Memory B cell (primary cell): ENCODE measurements around the gene CHRM1.

Source experiments
- ATAC-seq: fragments of 150-1000 bp; cut with Tn5 transposase; 2 replicates; pipeline ENCODE4 v1.10.0; 2021; ENCODE audit warnings: low read depth, mild to moderate bottlenecking, moderate library complexity
- DNase-seq, 2 donors: peaks; one replicate each; pipeline ENCODE4 v3.0.0; 2022; ENCODE audit warnings: low spot score in 2 of 2
- H3K27ac Mint-ChIP-seq: one replicate; pipeline ENCODE4 v1.8.0; 2022; ENCODE audit warnings: mild to moderate bottlenecking, moderate library complexity, mixed read lengths
- H3K27me3 Mint-ChIP-seq: one replicate; pipeline ENCODE4 v1.8.0; 2022; ENCODE audit warnings: mixed read lengths
- H3K36me3 Mint-ChIP-seq: one replicate; pipeline ENCODE4 v1.8.0; 2022; ENCODE audit warnings: mild to moderate bottlenecking, mixed read lengths
- H3K4me1 Mint-ChIP-seq: one replicate; pipeline ENCODE4 v1.8.0; 2022; ENCODE audit warnings: mixed read lengths
- H3K4me3 Mint-ChIP-seq: one replicate; pipeline ENCODE4 v1.8.0; 2022; ENCODE audit warnings: mild to moderate bottlenecking, moderate library complexity, mixed read lengths
- H3K9me3 Mint-ChIP-seq: one replicate; pipeline ENCODE4 v1.8.0; 2022; ENCODE audit warnings: mixed read lengths

The CHRM1 gene

GRCh38 chr11:62902932-62903331, 18.2 kb downstream of the CHRM1 start:
- ATAC-seq = no peak
- no peaks in the 10 kb centered on the region for H3K36me3 Mint-ChIP-seq
- H3K9me3 Mint-ChIP-seq = no peaks in the 10 kb centered on the region

GRCh38 chr11:62898027-62898426, 23.1 kb downstream of the CHRM1 start:
- Mint-ChIP-seq H3K27ac (no peak overlapping the region), H3K36me3 (no peaks in the 10 kb centered on the region), H3K27me3 (peaks cover 23% of the 10 kb centered on the region), H3K4me1 (no peaks in the 10 kb centered on the region), H3K9me3 (no peaks in the 10 kb centered on the region), H3K4me3 (no peak overlapping the region)
- ATAC-seq (no peak), DNase-seq (no peak)

More at GRCh38 chr11:62902932-62903331, 18.2 kb downstream of the CHRM1 start:
- peaks cover 4% of the 10 kb centered on the region for H3K4me1 Mint-ChIP-seq
- H3K27ac Mint-ChIP-seq = no peak overlapping the region
- DNase-seq = no peak
- no peak overlapping the region for H3K4me3 Mint-ChIP-seq
- peaks cover 14% of the 10 kb centered on the region for H3K27me3 Mint-ChIP-seq

DNA sequence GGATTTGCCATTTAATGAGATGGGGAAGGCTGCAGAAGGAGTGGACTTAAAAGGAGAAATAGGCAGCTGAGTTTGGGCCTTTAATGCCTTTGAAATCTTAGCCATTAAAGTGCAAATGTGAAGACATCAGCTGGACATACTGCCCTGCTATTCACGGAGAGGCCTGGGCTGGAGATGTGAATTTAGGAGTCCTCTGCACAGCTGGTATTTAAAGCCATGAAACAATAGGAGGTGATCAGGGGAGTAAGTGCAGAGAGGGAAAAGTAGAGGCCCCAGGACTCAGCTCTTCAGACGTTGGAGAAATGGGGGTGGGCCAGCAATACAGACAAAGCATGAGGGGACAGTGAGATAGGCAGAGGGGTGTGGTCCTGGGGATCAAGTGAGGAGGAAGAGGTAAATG, 23.9 kb downstream of the CHRM1 start:
- Mint-ChIP-seq H3K27ac (no peak overlapping the region), H3K36me3 (no peaks in the 10 kb centered on the region), H3K27me3 (peaks cover 22% of the 10 kb centered on the region), H3K4me3 (no peak overlapping the region), H3K9me3 (no peaks in the 10 kb centered on the region), H3K4me1 (no peaks in the 10 kb centered on the region)
- no peak for ATAC-seq
- DNase-seq = no peak

DNA sequence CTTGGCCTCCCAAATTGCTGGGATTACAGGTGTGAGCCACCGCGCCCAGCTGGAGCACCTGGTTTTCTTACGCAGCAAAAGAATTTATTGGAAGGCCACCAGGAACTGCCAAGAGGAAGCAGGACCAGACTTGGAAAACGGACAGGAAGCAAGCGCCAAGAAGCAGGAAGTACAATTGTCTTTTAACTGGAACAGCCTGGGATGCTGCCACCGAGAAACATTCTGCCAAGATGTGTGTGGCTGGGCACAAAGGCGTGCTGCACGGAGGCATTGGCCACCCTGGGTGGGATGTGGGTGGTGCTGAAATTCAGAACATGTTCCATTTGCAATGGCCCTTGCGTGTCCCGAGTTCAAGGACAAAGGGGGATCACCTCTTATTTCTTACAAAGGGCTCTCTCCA, 25.1 kb downstream of the CHRM1 start:
- ATAC-seq = no peak
- Mint-ChIP-seq H3K27me3 (peaks cover 19% of the 10 kb centered on the region), H3K4me3 (no peak overlapping the region), H3K9me3 (no peaks in the 10 kb centered on the region), H3K4me1 (no peaks in the 10 kb centered on the region), H3K27ac (no peak overlapping the region), H3K36me3 (no peaks in the 10 kb centered on the region)
- DNase-seq = no peak

DNA sequence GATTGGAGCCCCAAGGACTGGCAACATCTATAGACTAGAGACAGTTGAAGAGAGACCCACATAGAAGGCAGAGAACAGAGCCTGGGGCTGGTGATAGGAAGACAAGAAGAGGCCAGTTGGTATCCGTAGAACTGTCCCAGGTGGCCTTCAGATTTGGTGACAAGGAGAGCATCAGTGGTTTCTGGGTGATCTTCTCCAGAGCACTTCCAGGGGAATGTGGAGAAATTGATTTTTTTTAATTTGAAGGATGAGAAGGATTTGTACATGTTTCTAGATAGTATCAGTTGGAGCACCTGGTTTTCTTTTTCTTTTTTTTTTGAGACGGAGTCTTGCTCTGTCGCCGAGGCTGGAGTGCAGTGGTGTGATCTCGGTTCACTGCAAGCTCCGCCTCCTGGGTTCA, 25.7 kb downstream of the CHRM1 start:
- Mint-ChIP-seq H3K36me3 (no peaks in the 10 kb centered on the region), H3K27ac (no peak overlapping the region), H3K9me3 (no peaks in the 10 kb centered on the region), H3K27me3 (peaks cover 19% of the 10 kb centered on the region), H3K4me1 (no peaks in the 10 kb centered on the region), H3K4me3 (no peak overlapping the region)
- ATAC-seq = no peak
- DNase-seq = no peak

GRCh38 chr11:62892077-62892922, 28.9 kb downstream of the CHRM1 start:
- Mint-ChIP-seq H3K36me3 (peaks cover 14% of the 10 kb centered on the region), H3K9me3 (no peaks in the 10 kb centered on the region), H3K27ac (no peak overlapping the region), H3K27me3 (peaks cover 9% of the 10 kb centered on the region), H3K4me3 (no peak overlapping the region), H3K4me1 (no peaks in the 10 kb centered on the region)
- ATAC-seq = no peak
- no peak for DNase-seq

DNA sequence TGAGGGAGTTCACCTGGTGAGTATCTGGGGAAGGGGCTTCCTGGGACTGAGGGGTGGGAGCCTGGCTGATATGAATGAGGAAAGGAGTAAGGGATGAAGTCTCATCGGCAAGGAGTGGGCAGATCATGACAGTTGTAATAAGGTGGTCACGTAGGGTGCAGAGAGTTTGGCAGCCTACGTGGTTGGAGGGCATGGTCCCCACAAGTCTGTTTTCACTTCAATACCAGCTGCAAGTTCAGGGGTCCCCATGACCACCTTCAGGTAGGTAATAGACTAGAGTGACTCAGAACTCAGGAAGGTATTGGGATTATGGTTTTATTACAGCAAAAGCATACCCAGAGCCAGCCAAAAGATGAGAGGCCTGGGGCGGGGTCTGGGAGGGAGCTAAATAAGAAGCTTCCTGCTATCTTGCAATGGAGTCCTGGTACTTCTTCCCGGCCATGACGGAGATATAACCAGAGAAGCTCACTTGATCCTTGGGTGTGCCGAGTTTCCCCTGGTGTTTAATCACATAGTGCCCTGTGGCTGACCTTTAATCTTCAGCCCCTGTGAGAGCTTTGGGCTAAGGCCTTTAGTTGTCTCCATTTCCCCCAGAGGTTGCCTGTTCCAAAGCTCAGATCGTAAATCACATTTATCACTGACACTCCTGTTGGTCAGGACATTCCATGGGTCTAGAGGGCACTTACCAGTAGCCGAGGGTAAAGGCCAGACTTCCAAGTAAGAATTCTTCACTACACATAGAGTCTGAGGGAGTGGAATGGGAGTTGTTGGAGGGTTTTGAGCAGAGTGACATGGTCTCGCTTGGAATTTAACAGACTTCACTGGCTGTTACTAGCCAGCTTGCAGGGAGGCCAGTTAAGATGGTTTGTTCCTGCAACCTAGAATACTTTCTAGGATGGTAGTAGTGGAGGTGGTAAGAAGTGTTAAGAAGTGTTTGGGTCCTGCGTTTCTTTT, 31.4 kb downstream of the CHRM1 start:
- H3K36me3 Mint-ChIP-seq = peaks cover 24% of the 10 kb centered on the region
- ATAC-seq (no peak), DNase-seq (no peak)
- H3K4me1 Mint-ChIP-seq = no peaks in the 10 kb centered on the region
- H3K27me3 Mint-ChIP-seq = peaks cover 2% of the 10 kb centered on the region
- H3K9me3 Mint-ChIP-seq = no peaks in the 10 kb centered on the region
- H3K27ac Mint-ChIP-seq = no peak overlapping the region
- no peak overlapping the region for H3K4me3 Mint-ChIP-seq

DNA sequence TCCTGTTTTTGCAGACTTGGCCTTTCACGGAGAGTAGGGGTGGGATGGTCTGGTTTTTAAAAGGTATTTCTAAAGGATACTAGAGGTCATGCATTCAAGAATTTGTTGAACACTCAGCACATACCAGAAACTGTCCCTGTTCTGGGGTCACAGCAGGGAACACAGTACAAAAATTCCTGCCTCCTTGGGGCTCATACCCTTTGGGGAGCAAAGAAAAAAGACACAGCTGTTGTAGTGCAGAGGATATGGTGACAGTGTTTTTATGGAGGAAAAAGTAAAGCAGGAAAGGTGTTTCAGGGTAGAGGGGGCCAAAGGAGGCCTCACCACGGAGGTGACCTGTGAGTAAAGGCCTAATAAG, 32.1 kb downstream of the CHRM1 start:
- Mint-ChIP-seq H3K27me3 (no peaks in the 10 kb centered on the region), H3K27ac (no peak overlapping the region), H3K9me3 (no peaks in the 10 kb centered on the region), H3K36me3 (peaks cover 28% of the 10 kb centered on the region), H3K4me3 (no peak overlapping the region), H3K4me1 (peaks cover 3% of the 10 kb centered on the region)
- ATAC-seq (no peak), DNase-seq (no peak)

GRCh38 chr11:62888406-62888805, 32.8 kb downstream of the CHRM1 start:
- no peak for ATAC-seq
- Mint-ChIP-seq H3K4me1 (peaks cover 8% of the 10 kb centered on the region), H3K27me3 (no peaks in the 10 kb centered on the region), H3K4me3 (no peak overlapping the region), H3K9me3 (no peaks in the 10 kb centered on the region), H3K27ac (no peak overlapping the region), H3K36me3 (peaks cover 33% of the 10 kb centered on the region)
- no peak for DNase-seq

GRCh38 chr11:62885137-62885750, 35.9 kb downstream of the CHRM1 start:
- Mint-ChIP-seq H3K36me3 (peaks cover 42% of the 10 kb centered on the region), H3K4me1 (peaks cover 20% of the 10 kb centered on the region), H3K9me3 (no peaks in the 10 kb centered on the region), H3K4me3 (no peak overlapping the region), H3K27ac (no peak overlapping the region), H3K27me3 (no peaks in the 10 kb centered on the region)
- DNase-seq = no peak
- no peak for ATAC-seq

- peak overlapping the region; percentile 95 for H3K27ac Mint-ChIP-seq
- no peak for DNase-seq
- no peak overlapping the region for H3K4me3 Mint-ChIP-seq
- no peaks in the 10 kb centered on the region for H3K27me3 Mint-ChIP-seq
- H3K9me3 Mint-ChIP-seq = no peaks in the 10 kb centered on the region
- no peak for ATAC-seq
- H3K36me3 Mint-ChIP-seq = peaks cover 32% of the 10 kb centered on the region
- peaks cover 26% of the 10 kb centered on the region for H3K4me1 Mint-ChIP-seq
Measured at GRCh38 chr11:62883673-62884072, 37.5 kb downstream of the CHRM1 start.

GRCh38 chr11:62882788-62883501, 38.2 kb downstream of the CHRM1 start:
- Mint-ChIP-seq H3K27me3 (no peaks in the 10 kb centered on the region), H3K4me1 (peaks cover 26% of the 10 kb centered on the region), H3K36me3 (peaks cover 30% of the 10 kb centered on the region), H3K27ac (peak overlapping the region; percentile 95), H3K9me3 (no peaks in the 10 kb centered on the region), H3K4me3 (peak overlapping the region; percentile 100)
- no peak for ATAC-seq
- no peak for DNase-seq

- Mint-ChIP-seq H3K9me3 (no peaks in the 10 kb centered on the region), H3K36me3 (peaks cover 28% of the 10 kb centered on the region), H3K4me3 (peak overlapping the region; percentile 100), H3K27ac (peak overlapping the region; percentile 95), H3K27me3 (no peaks in the 10 kb centered on the region), H3K4me1 (peaks cover 26% of the 10 kb centered on the region)
- DNase-seq (no peak), ATAC-seq (no peak)
Measured at GRCh38 chr11:62882431-62882749, 38.8 kb downstream of the CHRM1 start.
